A673 (cell line): ENCODE data around the gene IP6K2. TPM values are rescaled to one million over a fixed set of nuclear protein-coding genes. Genes with fewer than 3 reads are reported as not detected.

ENCODE experiments used
- BruUV-seq: library from RNA; stranded (reverse); fragments of 400-500 nt; replicated peaks from 2 replicates; lab custom pipeline; 2021; lab: Mats Ljungman, UMichigan
- CTCF ChIA-PET: fragments of 300-600 bp; sonication (Branson Sonifier 250); formaldehyde crosslinking; loops from one replicate; lab custom pipeline; 2022; ENCODE audit warnings: antibody characterized with exemption; lab: Charles Lee
- POLR2A ChIA-PET: fragments of 300-600 bp; sonication (Branson Sonifier 250); formaldehyde crosslinking; loops from one replicate; lab custom pipeline; 2022; ENCODE audit warnings: antibody characterized with exemption; ENCODE audit not compliant: low non-redundant PET; lab: Charles Lee
- DNase-seq: peaks from one replicate; pipeline ENCODE4 v3.0.0-alpha.2; 2015; ENCODE audit warnings: low spot score
- H3K27ac ChIP-seq: fragments of 200-600 bp; sonication (generic); 2 replicates; pipeline ENCODE4 v1.5.1; 2016; ENCODE audit warnings: mixed run types, low read depth, mild to moderate bottlenecking, mixed read lengths, antibody characterized with exemption, low read length; ENCODE audit not compliant: poor library complexity, severe bottlenecking
- H3K27me3 ChIP-seq: fragments of 200-600 bp; sonication (generic); replicated peaks from 2 replicates; pipeline ENCODE4 v1.6.1; 2017; ENCODE audit warnings: mixed run types, low read depth, mild to moderate bottlenecking, mixed read lengths, antibody characterized with exemption, low read length; ENCODE audit not compliant: insufficient read depth, poor library complexity
- H3K36me3 ChIP-seq: fragments of 200-600 bp; sonication (generic); 2 replicates; pipeline ENCODE4 v1.6.1; 2016; ENCODE audit warnings: mixed run types, mild to moderate bottlenecking, mixed read lengths, antibody characterized with exemption, low read length; ENCODE audit not compliant: insufficient read depth, poor library complexity, severe bottlenecking
- H3K4me1 ChIP-seq: fragments of 200-600 bp; sonication (generic); 2 replicates; pipeline ENCODE4 v1.6.1; 2017; ENCODE audit warnings: mixed run types, mild to moderate bottlenecking, mixed read lengths, antibody characterized with exemption, low read length; ENCODE audit not compliant: insufficient read depth, poor library complexity, severe bottlenecking
- H3K4me3 ChIP-seq: fragments of 200-600 bp; sonication (generic); 2 replicates; pipeline ENCODE4 v1.5.1; 2016; ENCODE audit warnings: low read depth, mixed run types, mild to moderate bottlenecking, mixed read lengths, low read length; ENCODE audit not compliant: poor library complexity, severe bottlenecking
- H3K9me3 ChIP-seq: fragments of 200-600 bp; sonication (generic); 2 replicates; pipeline ENCODE4 v1.6.1; 2016; ENCODE audit warnings: mixed run types, low read depth, mild to moderate bottlenecking, mixed read lengths, antibody characterized with exemption, low read length; ENCODE audit not compliant: poor library complexity, severe bottlenecking
- CTCF ChIP-seq: fragments of 300-800, 200-600 bp; sonication (generic); conservative IDR thresholded peaks from 2 replicates; pipeline ENCODE4 v1.5.1; 2017; ENCODE audit warnings: low read depth, mild to moderate bottlenecking, antibody characterized with exemption, low read length, moderate library complexity, mixed read lengths
- EZH2 ChIP-seq: fragments of 200-600 bp; sonication (generic); IDR thresholded peaks from 2 replicates; pipeline ENCODE4 v1.6.1; 2017; ENCODE audit warnings: borderline replicate concordance, low read depth, mild to moderate bottlenecking, mixed read lengths, antibody characterized with exemption, low read length; ENCODE audit not compliant: poor library complexity, severe bottlenecking
- intact Hi-C: fragments of 100-400 bp; cut with micrococcal nuclease; formaldehyde crosslinking; loops from one replicate; pipeline ENCODE4 v1.10.0; 2022; ENCODE audit not compliant: unreplicated experiment
- total RNA-seq: library from RNA; stranded (reverse); gene quantifications from 2 replicates; pipeline ENCODE4 v1.2.3, GENCODE V29; 2021

Gene IP6K2
- total RNA-seq, 1 experiment from 2014 or later = 62.5 TPM

DNA sequence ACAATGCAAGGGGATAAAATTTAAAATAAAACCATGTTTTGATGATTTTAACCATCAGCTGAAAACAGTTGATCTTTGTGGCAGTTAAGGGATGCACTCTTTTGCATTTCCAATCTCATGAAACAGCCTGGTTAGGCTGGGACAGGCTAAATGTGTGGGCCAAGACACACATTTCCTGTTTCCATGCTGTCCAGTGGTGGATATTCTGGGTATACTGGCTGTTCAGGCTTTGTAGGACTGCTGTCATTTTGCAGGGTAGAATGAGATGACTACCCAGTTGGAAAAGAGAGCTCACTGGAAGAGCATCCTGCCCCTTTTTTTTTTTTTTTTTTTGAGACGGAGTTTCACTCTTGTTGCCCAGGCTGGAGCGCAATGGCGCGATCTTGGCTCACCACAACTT is 42.0 kb upstream of the IP6K2 start:
- intact Hi-C loops = no loop called here
- H3K9me3 ChIP-seq = no peaks in the 10 kb centered on the region
- no peaks in the 10 kb centered on the region for H3K27me3 ChIP-seq
- CTCF ChIA-PET = no interaction called here
- no peak overlapping the region for H3K4me3 ChIP-seq
- DNase-seq = no peak
- no peaks in the 10 kb centered on the region for H3K4me1 ChIP-seq
- H3K27ac ChIP-seq = no peak overlapping the region
- POLR2A ChIA-PET = no interaction called here
- BruUV-seq = no TSS peak
- H3K36me3 ChIP-seq = no peaks in the 10 kb centered on the region
- TF ChIP-seq CTCF = no peak
- no peak for TF ChIP-seq EZH2

- BruUV-seq = no TSS peak
- no peak overlapping the region for H3K27ac ChIP-seq
- TF ChIP-seq CTCF = no peak
- no peak for TF ChIP-seq EZH2
- H3K4me3 ChIP-seq = no peak overlapping the region
- ChIA-PET POLR2A (interaction anchor here (0.7 kb wide), 1 partner anchor 1330 kb away, joined by 4 read pairs; no protein-coding TSS in a partner anchor), CTCF (interaction anchor here (0.6 kb wide), 1 partner anchor 251 kb away, joined by 3 read pairs; no protein-coding TSS in a partner anchor)
- intact Hi-C loops = no loop called here
- H3K9me3 ChIP-seq = no peaks in the 10 kb centered on the region
- no peaks in the 10 kb centered on the region for H3K4me1 ChIP-seq
- no peaks in the 10 kb centered on the region for H3K27me3 ChIP-seq
- DNase-seq = no peak
- no peaks in the 10 kb centered on the region for H3K36me3 ChIP-seq
These were observed 39.6 kb upstream of the IP6K2 start for GRCh38 chr3:48756640-48757039.

GRCh38 chr3:48750856-48751255 is 33.8 kb upstream of the IP6K2 start:
- Histone ChIP-seq H3K9me3 (no peaks in the 10 kb centered on the region), H3K36me3 (peaks cover 2% of the 10 kb centered on the region), H3K27me3 (no peaks in the 10 kb centered on the region), H3K4me3 (no peak overlapping the region), H3K4me1 (no peaks in the 10 kb centered on the region), H3K27ac (no peak overlapping the region)
- no peak for DNase-seq
- TF ChIP-seq EZH2 = no peak
- TF ChIP-seq CTCF = no peak
- intact Hi-C loops = no loop called here
- BruUV-seq = no TSS peak
- POLR2A ChIA-PET = no interaction called here
- CTCF ChIA-PET = no interaction called here
